Amygdala (tissue), 56 donors: Measurements from ENCODE around the gene C11orf86.
A peak's percentile ranks its signal among the peaks of the same experiment; 100 is the strongest.

Experiments
- DNase-seq, 56 donors: peaks; one replicate each; lab custom pipeline; 2025; lab: John Stamatoyannopoulos, UW

C11orf86 gene

GRCh38 chr11:67022341-67022933 lies 47.3 kb downstream of the C11orf86 start:
- peak in 33 of 56 donors; percentile 11 to 71 (median 40) for DNase-seq

GRCh38 chr11:67022961-67023956 lies 48.2 kb downstream of the C11orf86 start, which contains the start of gene SYT12:
Gene SYT12 (plus strand): TSS chr11:67023134. CDS start chr11:67030145, 7,011 bp downstream.
- DNase-seq = peak in 16 of 56 donors; percentile 4 to 45 (median 20)

- no peak for DNase-seq
These were observed 48.9 kb downstream of the C11orf86 start for GRCh38 chr11:67023957-67024353.

- DNase-seq = no peak
These were observed 49.3 kb downstream of the C11orf86 start for GRCh38 chr11:67024410-67024809.

- DNase-seq = no peak
These were observed 49.9 kb downstream of the C11orf86 start for GRCh38 chr11:67024966-67025365.

GRCh38 chr11:67025750-67026149 lies 50.6 kb downstream of the C11orf86 start:
- no peak for DNase-seq
